ENCODE measurements around the gene ZNF292. TPM values are rescaled to one million over a fixed set of nuclear protein-coding genes. Genes with fewer than 3 reads are reported as not detected.

The ZNF292 gene
- total RNA-seq, 1 experiment from 2014 or later: 45.0 TPM

GRCh38 chr6:87180105-87180728 is 24.9 kb downstream of the ZNF292 start:
- POLR2A ChIA-PET (ENCODE audit: low non-redundant PET): no interaction called here
- intact Hi-C loops (cut with micrococcal nuclease; ENCODE audit: unreplicated experiment): no loop called here
- no peaks in the 10 kb centered on the region for H3K9me3 ChIP-seq (ENCODE audit: low read depth, low read length, poor library complexity, severe bottlenecking)
- CTCF ChIA-PET: no interaction called here
- TF ChIP-seq EZH2 (IDR thresholded peaks at IDR 0.05; ENCODE audit: borderline replicate concordance, low read depth, low read length, poor library complexity, severe bottlenecking) (no peak), CTCF (conservative IDR thresholded peaks at IDR 0.05; ENCODE audit: low read depth, low read length) (no peak)
- no peak for DNase-seq (ENCODE audit: low spot score)
- no TSS peak for BruUV-seq (replicated peaks)
- no peak overlapping the region for H3K27ac ChIP-seq (ENCODE audit: low read depth, low read length, poor library complexity, severe bottlenecking)
- no peaks in the 10 kb centered on the region for H3K4me1 ChIP-seq (ENCODE audit: insufficient read depth, low read length, poor library complexity, severe bottlenecking)
- no peak overlapping the region for H3K4me3 ChIP-seq (ENCODE audit: low read depth, low read length, poor library complexity, severe bottlenecking)
- H3K36me3 ChIP-seq (ENCODE audit: insufficient read depth, low read length, poor library complexity, severe bottlenecking): peaks cover 3% of the 10 kb centered on the region
- H3K27me3 ChIP-seq (replicated peaks; ENCODE audit: insufficient read depth, low read depth, low read length, poor library complexity): no peaks in the 10 kb centered on the region

GRCh38 chr6:87181903-87182302 is 26.5 kb downstream of the ZNF292 start:
- no TSS peak for BruUV-seq (replicated peaks)
- intact Hi-C loops (cut with micrococcal nuclease; ENCODE audit: unreplicated experiment): no loop called here
- no peak for DNase-seq (ENCODE audit: low spot score)
- no peak overlapping the region for H3K27ac ChIP-seq (ENCODE audit: low read depth, low read length, poor library complexity, severe bottlenecking)
- H3K36me3 ChIP-seq (ENCODE audit: insufficient read depth, low read length, poor library complexity, severe bottlenecking): peaks cover 3% of the 10 kb centered on the region
- H3K9me3 ChIP-seq (ENCODE audit: low read depth, low read length, poor library complexity, severe bottlenecking): no peaks in the 10 kb centered on the region
- ChIA-PET POLR2A (ENCODE audit: low non-redundant PET) (no interaction called here), CTCF (no interaction called here)
- no peak overlapping the region for H3K4me3 ChIP-seq (ENCODE audit: low read depth, low read length, poor library complexity, severe bottlenecking)
- no peaks in the 10 kb centered on the region for H3K27me3 ChIP-seq (replicated peaks; ENCODE audit: insufficient read depth, low read depth, low read length, poor library complexity)
- TF ChIP-seq CTCF (conservative IDR thresholded peaks at IDR 0.05; ENCODE audit: low read depth, low read length) (no peak), EZH2 (IDR thresholded peaks at IDR 0.05; ENCODE audit: borderline replicate concordance, low read depth, low read length, poor library complexity, severe bottlenecking) (no peak)
- H3K4me1 ChIP-seq (ENCODE audit: insufficient read depth, low read length, poor library complexity, severe bottlenecking): no peaks in the 10 kb centered on the region

- H3K27me3 ChIP-seq (replicated peaks; ENCODE audit: insufficient read depth, low read depth, low read length, poor library complexity): no peaks in the 10 kb centered on the region
- H3K36me3 ChIP-seq (ENCODE audit: insufficient read depth, low read length, poor library complexity, severe bottlenecking): peaks cover 3% of the 10 kb centered on the region
- no peaks in the 10 kb centered on the region for H3K9me3 ChIP-seq (ENCODE audit: low read depth, low read length, poor library complexity, severe bottlenecking)
- no peak for DNase-seq (ENCODE audit: low spot score)
- CTCF ChIA-PET: no interaction called here
- POLR2A ChIA-PET (ENCODE audit: low non-redundant PET): no interaction called here
- BruUV-seq (replicated peaks): no TSS peak
- H3K4me3 ChIP-seq (ENCODE audit: low read depth, low read length, poor library complexity, severe bottlenecking): no peak overlapping the region
- TF ChIP-seq EZH2 (IDR thresholded peaks at IDR 0.05; ENCODE audit: borderline replicate concordance, low read depth, low read length, poor library complexity, severe bottlenecking) (no peak), CTCF (conservative IDR thresholded peaks at IDR 0.05; ENCODE audit: low read depth, low read length) (no peak)
- H3K4me1 ChIP-seq (ENCODE audit: insufficient read depth, low read length, poor library complexity, severe bottlenecking): no peaks in the 10 kb centered on the region
- intact Hi-C loops (cut with micrococcal nuclease; ENCODE audit: unreplicated experiment): no loop called here
- no peak overlapping the region for H3K27ac ChIP-seq (ENCODE audit: low read depth, low read length, poor library complexity, severe bottlenecking)
These were observed 27.0 kb downstream of the ZNF292 start for GRCh38 chr6:87182321-87182720.

All from A673 (cell line).